ENCODE data around the gene ABLIM2.

The ABLIM2 gene

GRCh38 chr4:8078109-8078494, 80.5 kb downstream of the ABLIM2 start:
- no peak overlapping the region for H3K4me3 ChIP-seq (ENCODE audit: low read length)
- no peak for TF ChIP-seq CTCF (conservative IDR thresholded peaks at IDR 0.05; ENCODE audit: low read length)
- no peak for DNase-seq (ENCODE audit: low read depth)

GRCh38 chr4:8077181-8078108, 81.2 kb downstream of the ABLIM2 start:
- no peak overlapping the region for H3K4me3 ChIP-seq (ENCODE audit: low read length)
- no peak for TF ChIP-seq CTCF (conservative IDR thresholded peaks at IDR 0.05; ENCODE audit: low read length)
- DNase-seq (ENCODE audit: low read depth), result no peak

GRCh38 chr4:8076023-8076422, 82.6 kb downstream of the ABLIM2 start:
- no peak overlapping the region for H3K4me3 ChIP-seq (ENCODE audit: low read length)
- no peak for DNase-seq (ENCODE audit: low read depth)
- TF ChIP-seq CTCF (conservative IDR thresholded peaks at IDR 0.05; ENCODE audit: low read length), result no peak

- no peak overlapping the region for H3K4me3 ChIP-seq (ENCODE audit: low read length)
- no peak for DNase-seq (ENCODE audit: low read depth)
- TF ChIP-seq CTCF (conservative IDR thresholded peaks at IDR 0.05; ENCODE audit: low read length), result no peak
Observed at GRCh38 chr4:8073206-8073863, 85.3 kb downstream of the ABLIM2 start.

GRCh38 chr4:8072235-8072968, 86.2 kb downstream of the ABLIM2 start:
- no peak for DNase-seq (ENCODE audit: low read depth)
- TF ChIP-seq CTCF (conservative IDR thresholded peaks at IDR 0.05; ENCODE audit: low read length), result no peak
- H3K4me3 ChIP-seq (ENCODE audit: low read length), result no peak overlapping the region

- no peak for TF ChIP-seq CTCF (conservative IDR thresholded peaks at IDR 0.05; ENCODE audit: low read length)
- no peak overlapping the region for H3K4me3 ChIP-seq (ENCODE audit: low read length)
- DNase-seq (ENCODE audit: low read depth), result no peak
Observed at GRCh38 chr4:8071766-8072165, 86.8 kb downstream of the ABLIM2 start.

Data from AG10803 (cell line).